Neutrophil (primary cell): ENCODE data around the gene NUP98.
"Not testable (repeated sequence)": the region's sequence is repeated elsewhere in the genome, so short reads cannot be mapped to it uniquely, and the experiment has no call there.

ENCODE experiments used
- H3K27ac ChIP-seq: fragments of 200-600 bp; sonication (generic); 2 replicates; pipeline ENCODE4 v1.5.1; 2016; ENCODE audit warnings: mild to moderate bottlenecking, moderate library complexity
- H3K27me3 ChIP-seq: fragments of 200-600 bp; sonication (generic); 2 replicates; pipeline ENCODE4 v1.6.0; 2016; ENCODE audit warnings: mild to moderate bottlenecking
- H3K36me3 ChIP-seq: fragments of 200-600 bp; sonication (generic); 2 replicates; pipeline ENCODE4 v1.5.1; 2017
- H3K4me1 ChIP-seq, 2 experiments: fragments of 200-600 bp in 1 of 2; sonication (generic) in 1 of 2; 1 replicate in 1 of 2; 2 replicates in 1 of 2; pipeline versions ENCODE4 v1.5.1 to v1.6.1; 2013 to 2016; ENCODE audit warnings: low read depth in 1 of 2, low read length in 1 of 2, mild to moderate bottlenecking in 1 of 2, moderate library complexity in 1 of 2; ENCODE audit not compliant: control insufficient read depth in 1 of 2, insufficient read depth in 1 of 2
- H3K4me3 ChIP-seq, 2 experiments: fragments of 200-600 bp in 1 of 2; sonication (generic) in 1 of 2; 1 replicate in 1 of 2; 2 replicates in 1 of 2; pipeline ENCODE4 v1.5.1; 2013 to 2016; ENCODE audit warnings: low read depth in 1 of 2, low read length in 1 of 2, mild to moderate bottlenecking in 1 of 2, moderate library complexity in 1 of 2
- H3K9me3 ChIP-seq: fragments of 200-600 bp; sonication (generic); 2 replicates; pipeline ENCODE4 v1.5.1; 2016
- CTCF ChIP-seq: fragments of 200-600 bp; sonication (generic); IDR thresholded peaks from 2 replicates; pipeline ENCODE4 v1.5.1; 2016; ENCODE audit warnings: antibody characterized with exemption

Gene NUP98

GRCh38 chr11:3660960-3661359 is 136.4 kb downstream of the NUP98 start:
- H3K27ac ChIP-seq = no peak overlapping the region
- H3K36me3 ChIP-seq = peaks cover 21% of the 10 kb centered on the region
- TF ChIP-seq CTCF = no peak
- H3K9me3 ChIP-seq = no peaks in the 10 kb centered on the region
- no peaks in the 10 kb centered on the region for H3K4me1 ChIP-seq
- no peak overlapping the region for H3K4me3 ChIP-seq
- H3K27me3 ChIP-seq = peaks cover 10% of the 10 kb centered on the region

- Histone ChIP-seq H3K36me3 (peaks cover 10% of the 10 kb centered on the region), H3K4me3 (no peak overlapping the region), H3K27me3 (peaks cover 19% of the 10 kb centered on the region), H3K9me3 (no peaks in the 10 kb centered on the region), H3K27ac (no peak overlapping the region), H3K4me1 (no peaks in the 10 kb centered on the region)
- no peak for TF ChIP-seq CTCF
Measured at GRCh38 chr11:3659595-3660515, 137.5 kb downstream of the NUP98 start.

- H3K36me3 ChIP-seq = no peaks in the 10 kb centered on the region
- H3K27ac ChIP-seq = no peak overlapping the region
- peaks cover 32% of the 10 kb centered on the region for H3K27me3 ChIP-seq
- no peaks in the 10 kb centered on the region for H3K9me3 ChIP-seq
- no peak for TF ChIP-seq CTCF
- no peaks in the 10 kb centered on the region for H3K4me1 ChIP-seq
- no peak overlapping the region for H3K4me3 ChIP-seq
Measured at GRCh38 chr11:3658252-3658651, 139.1 kb downstream of the NUP98 start.

GRCh38 chr11:3657331-3657730 is 140.0 kb downstream of the NUP98 start:
- not testable (repeated sequence) for H3K36me3 ChIP-seq, H3K27ac ChIP-seq, H3K4me1 ChIP-seq, H3K9me3 ChIP-seq, H3K4me3 ChIP-seq
- H3K27me3 ChIP-seq = peaks cover 33% of the 10 kb centered on the region

GRCh38 chr11:3655547-3655946 is 141.8 kb downstream of the NUP98 start:
- no peak for TF ChIP-seq CTCF
- Histone ChIP-seq H3K9me3 (no peaks in the 10 kb centered on the region), H3K36me3 (no peaks in the 10 kb centered on the region), H3K27me3 (peaks cover 33% of the 10 kb centered on the region), H3K27ac (no peak overlapping the region), H3K4me1 (no peaks in the 10 kb centered on the region), H3K4me3 (no peak overlapping the region)

GRCh38 chr11:3652514-3652913 is 144.8 kb downstream of the NUP98 start:
- H3K4me1 ChIP-seq, H3K36me3 ChIP-seq, H3K9me3 ChIP-seq, H3K4me3 ChIP-seq, H3K27ac ChIP-seq: not testable (repeated sequence)
- H3K27me3 ChIP-seq = peaks cover 49% of the 10 kb centered on the region

GRCh38 chr11:3649374-3649773 is 148.0 kb downstream of the NUP98 start:
- H3K36me3 ChIP-seq, H3K4me3 ChIP-seq, H3K4me1 ChIP-seq, H3K9me3 ChIP-seq, H3K27ac ChIP-seq: not testable (repeated sequence)
- peaks cover 48% of the 10 kb centered on the region for H3K27me3 ChIP-seq

GRCh38 chr11:3648843-3649242 is 148.5 kb downstream of the NUP98 start:
- H3K4me1 ChIP-seq, H3K9me3 ChIP-seq, H3K36me3 ChIP-seq, H3K4me3 ChIP-seq, H3K27ac ChIP-seq: not testable (repeated sequence)
- H3K27me3 ChIP-seq = peaks cover 51% of the 10 kb centered on the region
